BJ (cell line): ENCODE measurements around the gene AP3D1. TPM values are rescaled to one million over a fixed set of nuclear protein-coding genes. Genes with fewer than 3 reads are reported as not detected.
"Not testable (repeated sequence)": the region's sequence is repeated elsewhere in the genome, so short reads cannot be mapped to it uniquely, and the experiment has no call there.

ENCODE experiments used
- CTCF ChIA-PET: fragments of 350-600 bp; formaldehyde crosslinking; extraction: SDS; loops from one replicate; lab custom pipeline; 2021; ENCODE audit warnings: antibody characterized with exemption, inconsistent platforms; lab: Yijun Ruan, JAX
- POLR2A ChIA-PET: fragments of 300-600 bp; sonication (Branson Sonifier 250); formaldehyde crosslinking; extraction: SDS; loops from one replicate; lab custom pipeline; 2021; ENCODE audit warnings: antibody characterized with exemption; lab: Charles Lee
- DNase-seq: peaks from one replicate; pipeline ENCODE4 v3.0.0-alpha.2; 2011; ENCODE audit warnings: low read depth
- H3K27me3 ChIP-seq: 2 replicates; pipeline ENCODE4 v1.6.0; 2011; ENCODE audit warnings: low read length; ENCODE audit not compliant: control insufficient read depth, insufficient read depth
- H3K36me3 ChIP-seq: 2 replicates; pipeline ENCODE4 v1.5.1; 2011; ENCODE audit warnings: low read length; ENCODE audit not compliant: control insufficient read depth, insufficient read depth
- H3K4me3 ChIP-seq: 2 replicates; pipeline ENCODE4 v1.5.1; 2011; ENCODE audit warnings: low read depth, mild to moderate bottlenecking, control low read depth, low read length
- polyA plus RNA-seq: library from polyadenylated mRNA; depleted of rRNA; stranded (reverse); fragments of >200 nt; gene quantifications from 2 replicates; pipeline ENCODE4 v1.2.3, GENCODE V29; 2011
- TF ChIP-seq, protein P1 (sequence below): IDR thresholded peaks from 2 replicates; pipeline ENCODE4 v1.5.1; 2011; ENCODE audit warnings: low read depth, mild to moderate bottlenecking, control low read depth, inconsistent platforms, low read length, moderate library complexity; ENCODE audit not compliant: insufficient read depth

AP3D1 gene
- polyA plus RNA-seq, 1 experiment, result 122 TPM

DNA sequence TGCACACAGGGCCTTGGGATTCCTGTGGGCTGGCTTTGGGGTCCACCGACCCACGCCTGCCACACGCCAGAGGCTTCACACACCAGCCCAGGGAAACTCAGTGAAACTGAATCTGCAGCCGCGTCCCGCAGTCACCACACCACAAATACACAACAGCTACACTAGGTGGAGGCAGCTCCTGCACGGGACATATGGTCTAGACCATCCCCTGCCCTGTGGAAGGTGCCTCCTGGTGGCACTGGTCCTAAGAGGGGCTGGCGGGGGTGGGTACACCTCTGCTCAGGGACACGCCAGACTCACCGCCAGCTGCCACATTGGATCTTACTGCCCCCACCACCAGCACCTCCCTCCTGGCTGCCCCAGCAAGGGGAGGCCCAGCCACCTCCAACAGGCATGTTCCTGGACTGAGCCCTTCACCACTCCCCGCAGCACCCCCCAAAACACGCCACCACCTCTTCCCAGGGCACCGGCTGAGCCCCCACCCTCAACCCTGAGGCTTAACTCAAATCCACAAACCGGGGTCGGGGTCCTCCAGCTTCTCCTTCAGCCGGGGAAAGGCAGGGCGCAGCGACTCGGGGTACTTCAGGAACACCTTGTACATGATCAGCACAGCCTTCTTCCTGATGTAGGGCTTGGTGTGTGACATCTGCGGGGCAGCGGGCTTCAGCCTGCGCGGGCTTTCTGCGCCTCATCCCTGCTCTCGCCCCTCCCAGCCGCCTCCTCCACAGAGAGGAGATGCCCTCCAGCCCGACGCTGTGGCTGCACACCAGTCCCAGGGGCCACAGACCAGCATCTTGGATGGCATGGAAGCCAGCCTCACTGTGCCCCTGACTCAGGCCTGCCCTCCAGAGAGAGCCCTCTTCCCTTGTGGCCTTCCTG is 21.2 kb downstream of the AP3D1 start:
- POLR2A ChIA-PET, result no interaction called here
- Histone ChIP-seq H3K4me3 (no peak overlapping the region), H3K36me3 (peaks cover 36% of the 10 kb centered on the region), H3K27me3 (no peaks in the 10 kb centered on the region)
- no peak for DNase-seq
- CTCF ChIA-PET, result no interaction called here
- TF ChIP-seq, protein P1, sequence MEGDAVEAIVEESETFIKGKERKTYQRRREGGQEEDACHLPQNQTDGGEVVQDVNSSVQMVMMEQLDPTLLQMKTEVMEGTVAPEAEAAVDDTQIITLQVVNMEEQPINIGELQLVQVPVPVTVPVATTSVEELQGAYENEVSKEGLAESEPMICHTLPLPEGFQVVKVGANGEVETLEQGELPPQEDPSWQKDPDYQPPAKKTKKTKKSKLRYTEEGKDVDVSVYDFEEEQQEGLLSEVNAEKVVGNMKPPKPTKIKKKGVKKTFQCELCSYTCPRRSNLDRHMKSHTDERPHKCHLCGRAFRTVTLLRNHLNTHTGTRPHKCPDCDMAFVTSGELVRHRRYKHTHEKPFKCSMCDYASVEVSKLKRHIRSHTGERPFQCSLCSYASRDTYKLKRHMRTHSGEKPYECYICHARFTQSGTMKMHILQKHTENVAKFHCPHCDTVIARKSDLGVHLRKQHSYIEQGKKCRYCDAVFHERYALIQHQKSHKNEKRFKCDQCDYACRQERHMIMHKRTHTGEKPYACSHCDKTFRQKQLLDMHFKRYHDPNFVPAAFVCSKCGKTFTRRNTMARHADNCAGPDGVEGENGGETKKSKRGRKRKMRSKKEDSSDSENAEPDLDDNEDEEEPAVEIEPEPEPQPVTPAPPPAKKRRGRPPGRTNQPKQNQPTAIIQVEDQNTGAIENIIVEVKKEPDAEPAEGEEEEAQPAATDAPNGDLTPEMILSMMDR, result no peak

DNA sequence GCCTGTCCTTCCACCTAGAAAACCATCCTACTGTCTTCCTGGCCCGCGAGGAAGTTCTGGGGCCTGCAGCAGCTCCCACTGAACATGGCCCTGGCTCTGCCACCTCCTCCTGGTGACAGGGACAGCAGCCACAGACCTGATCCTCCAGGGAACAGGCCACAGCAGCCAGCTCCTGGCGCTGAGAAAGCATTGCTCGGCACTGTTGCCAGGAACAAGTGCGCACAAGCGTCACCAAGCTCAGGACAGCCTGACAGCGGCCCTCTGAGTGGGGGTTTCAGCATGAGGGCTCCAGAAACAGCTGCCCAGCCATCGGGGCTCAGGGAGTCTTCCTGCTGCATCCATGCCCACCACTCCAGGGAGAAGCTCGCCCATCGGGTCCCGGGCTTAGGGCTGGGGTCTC is 21.9 kb downstream of the AP3D1 start:
- TF ChIP-seq, protein P1, result no peak
- Histone ChIP-seq H3K36me3 (peaks cover 36% of the 10 kb centered on the region), H3K27me3 (no peaks in the 10 kb centered on the region), H3K4me3 (no peak overlapping the region)
- ChIA-PET CTCF (no interaction called here), POLR2A (no interaction called here)
- DNase-seq, result no peak

DNA sequence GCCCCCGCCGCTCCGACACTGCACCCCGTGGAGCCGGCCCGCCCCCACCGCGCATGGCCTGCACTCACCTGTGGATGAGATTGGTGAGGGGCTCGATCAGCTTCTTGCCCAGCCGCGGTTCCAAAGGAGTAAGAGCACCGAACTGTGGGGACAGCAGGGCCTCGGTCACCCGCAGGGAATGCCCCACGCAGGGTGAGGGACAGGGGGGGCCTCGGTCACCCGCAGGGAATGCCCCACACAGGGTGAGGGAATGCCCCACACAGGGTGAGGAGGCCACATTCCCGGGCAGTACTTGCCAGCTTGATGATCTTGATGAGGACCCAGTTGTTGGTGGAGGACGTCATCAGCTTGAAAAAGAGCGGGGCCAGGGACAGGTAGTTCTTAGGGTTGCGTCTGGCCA is 22.3 kb downstream of the AP3D1 start:
- peaks cover 40% of the 10 kb centered on the region for H3K36me3 ChIP-seq
- no peak overlapping the region for H3K4me3 ChIP-seq
- H3K27me3 ChIP-seq, result no peaks in the 10 kb centered on the region
- TF ChIP-seq, protein P1, result no peak
- ChIA-PET CTCF (no interaction called here), POLR2A (no interaction called here)
- no peak for DNase-seq

DNA sequence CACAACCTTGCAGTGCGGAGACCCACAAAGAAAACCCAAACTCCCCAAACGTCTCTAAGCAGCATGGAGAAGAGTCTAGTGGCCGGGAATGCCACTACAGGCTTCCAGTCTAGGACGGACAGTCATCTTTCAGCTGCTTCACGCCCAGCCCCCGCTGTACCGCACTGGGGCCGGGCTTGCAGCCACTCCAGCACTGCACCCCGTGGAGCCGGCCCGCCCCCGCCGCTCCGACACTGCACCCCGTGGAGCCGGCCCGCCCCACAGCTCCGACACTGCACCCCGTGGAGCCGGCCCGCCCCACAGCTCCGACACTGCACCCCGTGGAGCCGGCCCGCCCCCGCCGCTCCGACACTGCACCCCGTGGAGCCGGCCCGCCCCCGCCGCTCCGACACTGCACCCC is 23.1 kb downstream of the AP3D1 start:
- H3K36me3 ChIP-seq, result peaks cover 47% of the 10 kb centered on the region
- POLR2A ChIA-PET, DNase-seq, H3K4me3 ChIP-seq, H3K27me3 ChIP-seq, CTCF ChIA-PET: not testable (repeated sequence)

DNA sequence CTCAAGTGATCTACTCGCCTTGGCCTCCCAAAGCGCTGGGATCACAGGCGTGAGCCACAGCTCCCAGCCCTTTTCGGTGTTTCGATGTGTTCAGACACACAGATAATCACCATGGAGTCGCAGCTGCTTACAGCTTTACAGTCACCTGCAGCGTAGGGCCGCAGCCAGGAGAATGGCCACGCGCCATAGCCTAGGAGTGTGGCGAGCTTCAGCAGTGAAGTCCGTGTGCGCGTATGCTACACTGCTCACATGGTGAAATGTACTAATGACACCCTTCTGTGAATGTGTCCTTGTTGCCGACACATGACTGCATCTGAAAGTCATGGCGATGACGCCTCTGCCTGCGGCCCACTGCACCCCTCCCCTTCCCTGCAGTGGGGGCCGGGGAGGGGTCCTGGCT is 23.6 kb downstream of the AP3D1 start:
- H3K4me3 ChIP-seq, result no peak overlapping the region
- ChIA-PET POLR2A (no interaction called here), CTCF (no interaction called here)
- peaks cover 48% of the 10 kb centered on the region for H3K36me3 ChIP-seq
- TF ChIP-seq, protein P1, result no peak
- no peaks in the 10 kb centered on the region for H3K27me3 ChIP-seq
- no peak for DNase-seq
